T follicular helper cell (primary cell): ENCODE measurements around the gene SAMM50.

Source experiments
- DNase-seq: peaks from one replicate; pipeline ENCODE4 v3.0.0-alpha.2; 2020; ENCODE audit warnings: low read depth
- total RNA-seq, 2 experiments: gene quantifications; one replicate each; lab custom pipeline; 2026; lab: John Stamatoyannopoulos, UW

The SAMM50 gene
- 41.6 to 59.4 reads per million in 2 experiments for total RNA-seq

DNA sequence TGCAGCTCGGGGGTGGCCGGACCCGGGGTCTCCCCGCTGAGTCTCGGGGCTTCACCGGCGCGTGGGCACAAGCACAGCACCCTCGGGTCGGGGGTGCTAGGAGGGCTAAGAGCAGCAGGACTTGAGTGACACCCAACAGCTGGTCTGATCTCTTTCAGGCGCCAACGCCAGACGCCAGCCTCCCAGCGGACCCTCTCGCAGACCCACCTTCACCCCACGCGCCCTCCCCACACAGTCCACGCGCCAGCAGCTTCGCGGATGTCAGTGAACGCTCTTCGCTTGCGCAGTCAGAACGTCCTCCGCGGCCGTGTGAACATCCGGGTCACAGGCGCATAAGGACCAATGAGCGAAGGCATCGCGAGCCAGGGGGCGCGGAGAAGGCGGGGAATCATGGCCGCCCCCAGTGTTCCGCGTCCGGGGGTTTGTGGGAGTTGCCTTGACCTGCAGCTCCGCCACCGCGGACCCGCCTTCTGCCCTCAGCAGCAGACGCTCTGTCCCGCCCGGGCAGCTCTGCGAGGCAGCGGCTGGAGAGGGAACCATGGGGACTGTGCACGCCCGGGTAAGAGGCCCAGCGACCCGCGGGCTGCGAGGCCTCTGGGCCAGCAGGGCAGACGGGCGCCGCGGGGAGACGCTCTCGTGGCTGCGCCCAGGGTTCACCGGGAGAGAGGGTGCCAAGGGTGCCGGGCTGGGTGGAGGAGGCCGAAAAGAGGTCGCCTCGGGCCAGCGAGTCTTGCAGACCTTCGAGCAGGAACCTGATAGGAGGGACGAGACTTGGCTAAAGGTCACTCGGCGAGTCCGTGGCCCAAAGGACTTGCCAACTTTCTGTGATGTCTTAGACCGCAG is at the start of gene SAMM50:
Gene SAMM50, plus strand, starts transcription at position 403 of the 843 bp plus-strand sequence. Its CDS starts 136 bp downstream, at position 539.
- peak; percentile 83 for DNase-seq

DNA sequence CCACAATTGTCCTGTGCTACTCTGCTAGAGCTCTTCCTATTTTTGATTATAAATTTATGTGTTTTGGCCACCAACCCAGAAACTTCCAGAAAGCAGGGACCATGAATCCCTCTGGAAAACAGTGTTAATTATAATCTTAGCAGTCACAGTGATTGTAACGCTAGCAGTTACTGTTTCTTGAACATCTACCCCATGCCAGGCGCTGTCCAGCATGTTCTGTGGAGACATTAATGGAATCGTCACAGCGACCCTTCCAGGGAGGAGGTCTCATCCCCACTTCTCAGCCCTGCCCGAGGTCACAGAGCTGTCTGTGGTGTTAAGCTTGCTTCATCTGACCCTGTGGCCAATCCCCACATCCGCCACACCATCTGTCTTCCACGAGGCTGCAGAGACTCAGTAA is 49.6 kb upstream of the SAMM50 start:
- no peak for DNase-seq

DNA sequence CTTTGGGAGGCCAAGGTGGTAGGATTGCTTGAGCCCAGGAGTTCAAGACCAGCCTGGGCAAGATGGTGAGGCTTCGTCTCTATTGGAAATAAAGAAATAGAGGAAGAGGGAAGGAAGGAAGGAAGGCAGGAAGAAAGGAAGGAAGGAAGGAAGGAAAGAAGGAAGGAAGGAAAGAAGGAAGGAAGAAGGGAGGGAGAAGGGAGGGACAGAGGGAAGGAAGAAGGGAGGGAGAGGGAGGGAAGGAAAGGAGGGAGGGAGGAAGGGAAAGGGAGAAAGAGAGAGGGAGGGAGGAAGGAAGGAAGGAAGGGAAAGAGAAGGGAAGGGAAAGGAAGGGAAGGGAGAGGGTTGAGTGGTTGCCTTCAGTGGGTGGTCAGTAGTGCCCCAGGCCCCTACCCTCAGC is 45.5 kb upstream of the SAMM50 start:
- DNase-seq, result no peak

DNA sequence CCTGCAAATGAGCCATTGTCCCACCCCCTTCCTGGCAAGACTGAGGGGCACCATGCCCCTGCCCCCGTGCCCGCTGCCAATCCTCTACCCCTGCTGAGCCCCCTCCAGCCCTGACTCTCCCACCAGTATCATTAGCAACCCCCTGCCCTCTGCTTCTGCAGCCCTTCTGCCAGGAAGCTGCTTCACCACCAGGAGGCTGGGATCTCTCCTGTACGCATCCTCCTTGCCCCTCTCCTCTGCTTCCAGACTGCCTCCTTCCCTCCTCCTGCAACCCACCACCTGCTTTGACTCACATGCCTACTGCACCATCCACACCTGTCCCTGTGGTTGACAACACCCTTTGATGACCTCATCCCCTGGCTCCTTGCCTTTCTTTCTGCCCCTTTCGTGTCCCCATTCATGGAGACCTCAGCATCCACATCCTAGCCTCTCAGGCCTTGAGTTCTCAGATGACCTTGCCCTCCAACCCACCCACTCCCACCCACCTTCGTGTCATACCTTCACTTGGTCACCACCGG is 45.0 kb upstream of the SAMM50 start:
- DNase-seq, result no peak

GRCh38 chr22:43911351-43911750 is 43.9 kb upstream of the SAMM50 start:
- DNase-seq, result no peak

- DNase-seq, result no peak
Observed at GRCh38 chr22:43917521-43917920, 37.7 kb upstream of the SAMM50 start.

DNA sequence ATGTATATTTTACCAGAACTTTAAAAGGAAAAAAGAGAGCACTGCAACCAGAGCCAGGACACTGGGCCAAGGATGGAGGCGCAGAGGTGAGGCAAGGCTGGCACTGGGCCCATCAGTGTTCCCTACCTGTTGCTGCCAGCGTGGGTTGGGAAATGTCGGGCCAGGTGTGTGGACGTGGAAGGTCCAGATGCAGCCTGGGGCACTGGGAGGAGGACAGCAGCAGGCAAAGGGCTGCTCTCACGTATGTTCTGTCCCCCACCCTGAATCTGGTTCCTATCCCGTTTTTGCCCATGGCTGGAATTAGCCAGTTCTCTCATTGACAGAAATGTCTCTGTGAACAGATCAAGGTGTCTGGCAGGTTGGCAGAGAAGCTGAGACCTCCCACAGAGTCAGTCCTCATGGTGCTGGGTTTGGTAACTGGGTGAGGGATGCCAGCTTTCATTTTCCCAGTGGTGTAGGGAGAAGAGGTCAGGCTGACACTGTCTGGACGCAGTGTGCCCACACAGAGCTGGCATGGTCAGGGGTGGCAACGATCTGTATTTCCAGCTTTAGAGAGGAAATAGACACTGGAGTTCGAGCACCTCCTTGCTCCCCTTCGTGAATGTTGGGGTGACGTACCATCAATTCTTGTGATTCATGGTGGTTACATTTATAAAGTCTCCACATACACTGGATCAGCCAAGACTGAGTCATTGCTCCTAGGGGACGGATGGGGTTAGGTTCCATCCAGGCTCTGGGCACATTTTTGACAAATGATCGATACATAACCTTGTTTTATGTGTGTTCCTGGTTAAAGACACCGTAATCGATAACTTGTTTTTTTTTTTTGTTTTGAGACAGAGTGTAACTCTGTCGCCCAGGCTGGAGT is 35.9 kb upstream of the SAMM50 start:
- DNase-seq, result no peak

- no peak for DNase-seq
Observed at GRCh38 chr22:43921370-43921769, 33.9 kb upstream of the SAMM50 start.

DNA sequence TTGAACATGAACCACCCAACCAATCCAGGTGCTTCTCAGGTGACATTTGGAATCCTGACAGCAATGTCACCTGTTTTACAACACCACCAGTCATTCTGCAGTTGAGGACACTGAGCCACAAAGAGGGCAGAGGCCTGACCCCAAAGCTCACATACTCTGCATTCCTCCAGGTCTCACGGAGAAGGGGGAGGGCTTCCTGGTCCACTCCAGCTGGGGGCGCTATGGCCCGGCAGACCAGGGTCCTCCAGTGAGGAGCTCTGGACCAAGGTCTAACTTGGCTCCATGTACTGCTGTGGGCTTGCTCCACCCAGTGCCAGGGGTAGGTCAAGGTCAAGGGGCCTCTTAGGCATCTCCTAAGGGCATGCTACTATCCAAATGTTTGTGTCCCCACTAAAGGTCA is 33.1 kb upstream of the SAMM50 start:
- DNase-seq, result no peak

DNA sequence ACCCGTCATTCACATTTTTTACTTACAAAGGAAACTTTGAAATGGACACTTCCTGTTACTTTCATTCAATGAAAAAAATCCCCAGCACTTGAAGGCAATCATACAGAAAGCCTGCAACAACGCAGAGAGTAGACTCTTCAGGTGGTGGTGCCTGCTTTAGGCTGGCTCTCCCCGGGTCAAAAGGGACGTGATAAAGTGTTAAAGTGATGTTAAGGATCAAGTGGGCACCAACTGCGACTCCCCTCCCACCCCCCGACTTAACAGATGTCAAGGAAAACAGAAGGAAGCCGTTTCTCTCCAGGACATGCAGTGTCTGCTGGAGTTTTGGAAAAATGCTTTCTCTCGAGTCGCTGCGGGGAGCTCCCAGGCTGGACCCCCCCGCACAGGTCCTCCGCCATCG is 32.1 kb upstream of the SAMM50 start:
- no peak for DNase-seq

GRCh38 chr22:43923631-43924464 is 31.4 kb upstream of the SAMM50 start, which contains the start of gene PNPLA3:
Gene PNPLA3, plus strand, starts transcription at chr22:43923805. Its CDS starts 107 bp downstream, at chr22:43923912.
- peak; percentile 56 for DNase-seq

DNA sequence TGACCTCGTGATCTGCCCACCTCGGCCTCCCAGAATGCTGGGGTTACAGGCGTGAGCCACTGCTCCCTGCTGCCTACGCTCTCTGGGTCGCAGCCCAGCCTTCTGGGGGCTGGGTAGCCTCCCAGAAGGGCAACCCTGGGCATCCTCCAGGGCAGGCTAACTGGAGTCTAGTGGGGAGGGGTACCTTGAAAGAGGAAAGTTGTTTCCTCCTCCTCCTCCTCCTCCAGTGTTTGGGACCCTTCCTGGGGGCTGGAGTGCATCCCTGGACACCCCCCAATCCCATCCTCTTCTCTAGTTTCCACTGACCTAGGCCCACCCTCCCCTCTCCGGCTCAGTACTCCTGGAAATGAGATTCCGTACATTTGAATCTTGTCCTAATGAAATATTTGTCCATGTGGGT is 30.4 kb upstream of the SAMM50 start:
- no peak for DNase-seq

DNA sequence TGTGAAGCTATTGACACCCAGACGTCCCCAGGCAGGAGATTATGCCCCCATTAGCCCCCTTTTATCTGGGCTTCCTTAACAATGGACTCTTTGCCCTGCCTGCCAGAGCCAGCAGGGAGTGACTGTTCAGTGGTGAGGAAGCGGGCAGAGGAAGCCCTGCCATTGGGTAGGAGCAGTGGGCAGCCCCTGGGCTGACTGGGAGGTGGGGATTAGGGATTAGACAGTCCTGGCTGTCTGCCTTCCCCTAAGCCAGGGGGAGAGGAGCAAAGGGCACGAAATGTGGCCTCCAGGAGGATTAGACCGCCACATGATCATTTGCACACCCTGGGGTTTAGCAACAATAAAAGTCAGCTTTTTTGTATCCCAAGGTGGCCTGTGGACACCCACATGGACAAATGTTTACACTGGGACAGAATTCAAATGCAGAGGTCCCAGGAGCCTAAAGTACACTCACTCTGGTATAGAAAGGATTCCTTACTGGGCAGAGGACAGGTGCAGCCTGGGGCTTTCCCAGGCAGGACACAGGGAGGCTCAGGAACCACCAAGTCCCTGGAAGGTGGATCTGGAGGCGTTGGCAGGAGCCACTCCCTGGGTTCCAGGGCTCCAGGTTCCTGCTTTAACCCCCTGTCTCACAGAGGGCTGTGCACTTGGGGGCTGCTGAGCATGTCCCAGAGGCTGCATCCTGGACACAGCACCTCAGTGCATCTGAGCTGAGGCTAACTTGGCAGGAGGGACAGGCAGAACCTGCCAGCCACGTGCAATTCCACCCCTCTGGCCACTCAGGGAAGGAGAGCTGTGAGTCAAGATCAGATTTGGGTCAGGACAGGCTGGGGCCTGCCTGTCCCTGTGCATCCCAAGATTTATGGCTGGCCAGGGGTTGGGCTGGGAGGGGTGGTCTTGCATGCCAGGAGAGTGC is 29.6 kb upstream of the SAMM50 start:
- no peak for DNase-seq

DNA sequence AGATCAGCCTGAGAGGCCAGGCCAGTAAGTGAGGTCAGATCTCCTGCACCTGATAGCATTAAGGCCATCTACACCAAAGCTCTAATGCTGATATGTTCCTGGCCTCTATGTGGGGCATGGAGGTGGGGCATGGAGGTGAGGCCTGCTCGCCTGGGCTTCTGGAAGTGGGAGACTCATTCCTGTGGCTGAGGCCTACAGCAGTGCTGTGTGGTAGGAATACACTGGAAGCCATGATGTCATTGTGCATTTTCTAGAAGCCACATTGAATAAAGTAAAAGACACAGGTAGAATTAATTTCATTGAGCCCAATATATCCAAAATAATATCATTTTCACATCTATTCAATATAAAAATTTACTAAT is 28.9 kb upstream of the SAMM50 start:
- DNase-seq, result no peak

DNA sequence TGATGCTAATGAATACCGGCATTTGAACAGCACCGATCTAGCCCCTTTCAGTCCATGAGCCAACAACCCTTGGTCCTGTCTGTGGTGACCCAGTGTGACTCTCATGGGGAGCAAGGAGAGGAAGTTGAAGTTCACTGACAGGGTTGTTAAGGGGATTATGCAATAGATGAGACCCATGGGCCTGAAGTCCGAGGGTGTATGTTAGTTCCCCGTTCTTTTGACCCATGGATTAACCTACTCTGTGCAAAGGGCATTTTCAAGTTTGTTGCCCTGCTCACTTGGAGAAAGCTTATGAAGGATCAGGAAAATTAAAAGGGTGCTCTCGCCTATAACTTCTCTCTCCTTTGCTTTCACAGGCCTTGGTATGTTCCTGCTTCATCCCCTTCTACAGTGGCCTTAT is 26.8 kb upstream of the SAMM50 start:
- DNase-seq, result no peak

DNA sequence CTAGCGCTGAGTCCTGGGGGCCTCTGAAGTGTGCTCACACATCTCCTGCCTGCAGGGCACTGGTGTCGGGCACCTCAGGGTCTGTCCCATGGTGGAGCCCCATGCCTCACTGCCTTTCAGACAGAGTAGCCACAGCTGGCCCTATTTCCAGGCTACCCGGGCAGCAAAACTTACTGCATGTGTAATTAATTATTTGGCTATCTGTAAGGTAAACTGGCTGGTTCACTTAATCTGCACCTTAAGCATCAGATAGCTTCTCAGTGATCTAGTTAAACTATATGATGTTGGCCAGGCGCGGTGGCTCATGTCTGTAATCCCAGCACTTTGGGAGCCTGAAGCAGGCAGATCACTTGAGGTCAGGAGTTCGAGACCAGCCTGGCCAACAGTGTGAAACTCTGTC is 26.3 kb upstream of the SAMM50 start:
- no peak for DNase-seq

DNA sequence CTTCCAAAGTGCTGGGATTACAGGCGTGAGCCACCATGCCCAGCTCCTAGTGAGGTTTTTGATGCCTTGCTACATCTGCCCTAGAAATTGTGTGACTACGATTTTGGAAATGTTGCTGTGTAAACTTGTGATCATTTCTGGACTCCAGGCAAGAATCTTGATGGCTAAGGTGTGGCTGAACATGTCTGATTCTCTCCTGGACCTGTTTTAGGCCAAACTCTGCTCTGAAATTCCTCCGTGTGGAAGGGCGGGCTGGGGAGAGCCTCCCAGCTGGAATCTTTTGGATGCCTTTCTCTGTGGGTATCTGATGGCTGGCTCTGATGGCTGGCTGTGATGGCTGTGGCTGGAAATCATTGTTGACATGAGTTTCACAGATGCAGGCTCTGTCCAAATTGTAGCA is 23.5 kb upstream of the SAMM50 start:
- no peak for DNase-seq

GRCh38 chr22:43941449-43941848 is 13.8 kb upstream of the SAMM50 start:
- DNase-seq, result no peak

GRCh38 chr22:43944670-43945430 is 10.4 kb upstream of the SAMM50 start:
- DNase-seq, result no peak
